ENCODE measurements around the gene LPAR3. TPM values are rescaled to one million over a fixed set of nuclear protein-coding genes. Genes with fewer than 3 reads are reported as not detected.

The LPAR3 gene
- total and polyA plus RNA-seq, 2 donors (not counting 1 experiment from before 2014, with no cell fraction given) = not detected

GRCh38 chr1:84847253-84848250, 45.5 kb downstream of the LPAR3 start:
- Histone ChIP-seq H3K9ac (ENCODE audit: low read length) (no peak overlapping the region), H2AFZ (ENCODE audit: insufficient read depth, low read depth, low read length, poor library complexity, severe bottlenecking) (no peak overlapping the region), H4K20me1 (ENCODE audit: control insufficient read depth, insufficient read depth, low read length, poor library complexity, severe bottlenecking) (no peaks in the 10 kb centered on the region), H3K4me1 (ENCODE audit: control insufficient read depth in 2 of 2, insufficient read depth in 2 of 2, low read length in 2 of 2) (no peaks in the 10 kb centered on the region), H3K4me3 (ENCODE audit: control extremely low read depth in 1 of 5, extremely low read depth in 1 of 5, insufficient read depth in 1 of 5, low read depth in 2 of 5, low read length in 4 of 5) (no peak overlapping the region), H3K36me3 (replicated peaks in 1 of 2; ENCODE audit: control extremely low read depth in 1 of 2, control insufficient read depth in 1 of 2, extremely low read depth in 1 of 2, insufficient read depth in 2 of 2, low read length in 1 of 2) (no peaks in the 10 kb centered on the region), H3K79me2 (ENCODE audit: control insufficient read depth, insufficient read depth, low read length) (no peaks in the 10 kb centered on the region), H3K9me3 (ENCODE audit: control extremely low read depth in 1 of 3, control insufficient read depth in 2 of 3, insufficient read depth in 1 of 3, low read length in 2 of 3) (no peaks in the 10 kb centered on the region), H3K27me3 (replicated peaks in 1 of 4; ENCODE audit: control extremely low read depth in 1 of 4, control insufficient read depth in 3 of 4, insufficient read depth in 4 of 4, low read length in 3 of 4) (no peaks in the 10 kb centered on the region), H3K4me2 (replicated peaks; ENCODE audit: low read depth, low read length, poor library complexity, severe bottlenecking) (no peak overlapping the region), H3K27ac (ENCODE audit: low read length in 2 of 2) (no peak overlapping the region)
- ChIA-PET CTCF (no interaction called here), POLR2A (no interaction called here)
- Mint-ChIP-seq H3K4me1 (no peaks in the 10 kb centered on the region), H3K9me3 (ENCODE audit: insufficient read depth) (no peaks in the 10 kb centered on the region), H3K27ac (no peak overlapping the region), H3K4me3 (no peak overlapping the region), H3K27me3 (peaks cover 5% of the 10 kb centered on the region)
- no peak for TF ChIP-seq CTCF (IDR thresholded peaks at IDR 0.05)
- TF ChIP-seq EZH2 (IDR thresholded peaks at IDR 0.05; ENCODE audit: borderline replicate concordance, insufficient read depth, low read depth, low read length, poor library complexity, severe bottlenecking) = no peak
- WGBS (ENCODE audit: insufficient coverage) = 45% methylated on average over 3 of the region's 5 CpGs
- ATAC-seq (ENCODE audit: low read depth) = no peak
- intact Hi-C loops (cut with micrococcal nuclease) = no loop called here
- DNase-seq = no peak

GRCh38 chr1:84846387-84846786, 46.6 kb downstream of the LPAR3 start:
- Histone ChIP-seq H2AFZ (ENCODE audit: insufficient read depth, low read depth, low read length, poor library complexity, severe bottlenecking) (no peak overlapping the region), H3K79me2 (ENCODE audit: control insufficient read depth, insufficient read depth, low read length) (no peaks in the 10 kb centered on the region), H3K4me2 (replicated peaks; ENCODE audit: low read depth, low read length, poor library complexity, severe bottlenecking) (no peak overlapping the region), H3K4me3 (ENCODE audit: control extremely low read depth in 1 of 5, extremely low read depth in 1 of 5, insufficient read depth in 1 of 5, low read depth in 2 of 5, low read length in 4 of 5) (no peak overlapping the region), H3K27ac (ENCODE audit: low read length in 2 of 2) (no peak overlapping the region), H4K20me1 (ENCODE audit: control insufficient read depth, insufficient read depth, low read length, poor library complexity, severe bottlenecking) (no peaks in the 10 kb centered on the region), H3K36me3 (replicated peaks in 1 of 2; ENCODE audit: control extremely low read depth in 1 of 2, control insufficient read depth in 1 of 2, extremely low read depth in 1 of 2, insufficient read depth in 2 of 2, low read length in 1 of 2) (no peaks in the 10 kb centered on the region), H3K4me1 (ENCODE audit: control insufficient read depth in 2 of 2, insufficient read depth in 2 of 2, low read length in 2 of 2) (no peaks in the 10 kb centered on the region), H3K9ac (ENCODE audit: low read length) (no peak overlapping the region), H3K9me3 (ENCODE audit: control extremely low read depth in 1 of 3, control insufficient read depth in 2 of 3, insufficient read depth in 1 of 3, low read length in 2 of 3) (no peaks in the 10 kb centered on the region), H3K27me3 (replicated peaks in 1 of 4; ENCODE audit: control extremely low read depth in 1 of 4, control insufficient read depth in 3 of 4, insufficient read depth in 4 of 4, low read length in 3 of 4) (no peaks in the 10 kb centered on the region)
- POLR2A ChIA-PET = no interaction called here
- ATAC-seq (ENCODE audit: low read depth) (no peak), DNase-seq (no peak)
- intact Hi-C loops (cut with micrococcal nuclease) = no loop called here
- no peaks in the 10 kb centered on the region for H3K9me3 Mint-ChIP-seq (ENCODE audit: insufficient read depth)
- no peak overlapping the region for H3K4me3 Mint-ChIP-seq
- H3K27ac Mint-ChIP-seq = no peak overlapping the region
- H3K27me3 Mint-ChIP-seq = peaks cover 8% of the 10 kb centered on the region
- no peak for TF ChIP-seq EZH2 (IDR thresholded peaks at IDR 0.05; ENCODE audit: borderline replicate concordance, insufficient read depth, low read depth, low read length, poor library complexity, severe bottlenecking)
- TF ChIP-seq CTCF (IDR thresholded peaks at IDR 0.05) = no peak
- H3K4me1 Mint-ChIP-seq = no peaks in the 10 kb centered on the region
- CTCF ChIA-PET = no interaction called here

All from B cell (primary cell).